Measurements from ENCODE around the gene DPF1. TPM values are rescaled to one million over a fixed set of nuclear protein-coding genes. Genes with fewer than 3 reads are reported as not detected.

Gene DPF1
- total and polyA plus RNA-seq, 2 donors (not counting 1 experiment from before 2014, with no cell fraction given), result 0.50 to 1.6 TPM

DNA sequence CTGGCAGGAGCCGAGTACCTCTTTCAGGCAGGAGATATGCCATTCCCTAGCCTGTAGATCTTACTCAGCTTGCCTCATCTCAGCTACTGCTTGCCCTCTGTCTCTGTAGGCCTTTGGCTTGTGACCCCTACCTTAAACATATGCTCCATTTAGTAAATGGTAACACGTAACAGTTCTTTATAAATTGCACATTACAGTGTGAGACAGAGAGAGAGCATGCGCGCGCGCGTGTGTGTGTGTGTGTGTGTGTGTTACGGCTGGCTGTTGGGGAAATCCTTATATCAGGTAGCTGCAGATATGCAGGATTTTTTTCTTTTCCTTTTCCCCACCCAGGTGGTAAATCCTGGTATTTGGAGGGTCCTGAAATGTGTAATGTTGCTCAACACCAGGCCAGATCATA, 44.5 kb upstream of the DPF1 start:
- Histone ChIP-seq H3K4me3 (replicated peaks in 1 of 4; ENCODE audit: control extremely low read depth in 1 of 4, insufficient read depth in 1 of 4, low read depth in 3 of 4, low read length in 4 of 4) (no peak overlapping the region), H4K20me1 (ENCODE audit: control insufficient read depth, extremely low read depth, insufficient read depth, low read length) (no peaks in the 10 kb centered on the region), H3K4me1 (ENCODE audit: control insufficient read depth, extremely low read depth, insufficient read depth, low read length) (peaks cover 17% of the 10 kb centered on the region), H3K9me3 (ENCODE audit: control insufficient read depth, insufficient read depth, low read depth, low read length) (no peaks in the 10 kb centered on the region), H3K27me3 (ENCODE audit: control insufficient read depth, insufficient read depth, low read length) (no peaks in the 10 kb centered on the region), H3K27ac (ENCODE audit: insufficient read depth, low read length) (no peak overlapping the region), H3K79me2 (ENCODE audit: control insufficient read depth, insufficient read depth, low read length) (no peaks in the 10 kb centered on the region), H3K36me3 (ENCODE audit: control insufficient read depth, insufficient read depth, low read length) (no peaks in the 10 kb centered on the region), H2AFZ (ENCODE audit: low read length) (no peak overlapping the region), H3K9ac (ENCODE audit: insufficient read depth, low read length) (no peak overlapping the region), H3K4me2 (ENCODE audit: extremely low read depth, insufficient read depth, low read length) (no peak overlapping the region)
- no peak for DNase-seq (ENCODE audit: low read depth in 2 of 2)
- no peak for TF ChIP-seq EZH2 (IDR thresholded peaks at IDR 0.05; ENCODE audit: low read length, missing control alignments)
- TF ChIP-seq, protein P1, sequence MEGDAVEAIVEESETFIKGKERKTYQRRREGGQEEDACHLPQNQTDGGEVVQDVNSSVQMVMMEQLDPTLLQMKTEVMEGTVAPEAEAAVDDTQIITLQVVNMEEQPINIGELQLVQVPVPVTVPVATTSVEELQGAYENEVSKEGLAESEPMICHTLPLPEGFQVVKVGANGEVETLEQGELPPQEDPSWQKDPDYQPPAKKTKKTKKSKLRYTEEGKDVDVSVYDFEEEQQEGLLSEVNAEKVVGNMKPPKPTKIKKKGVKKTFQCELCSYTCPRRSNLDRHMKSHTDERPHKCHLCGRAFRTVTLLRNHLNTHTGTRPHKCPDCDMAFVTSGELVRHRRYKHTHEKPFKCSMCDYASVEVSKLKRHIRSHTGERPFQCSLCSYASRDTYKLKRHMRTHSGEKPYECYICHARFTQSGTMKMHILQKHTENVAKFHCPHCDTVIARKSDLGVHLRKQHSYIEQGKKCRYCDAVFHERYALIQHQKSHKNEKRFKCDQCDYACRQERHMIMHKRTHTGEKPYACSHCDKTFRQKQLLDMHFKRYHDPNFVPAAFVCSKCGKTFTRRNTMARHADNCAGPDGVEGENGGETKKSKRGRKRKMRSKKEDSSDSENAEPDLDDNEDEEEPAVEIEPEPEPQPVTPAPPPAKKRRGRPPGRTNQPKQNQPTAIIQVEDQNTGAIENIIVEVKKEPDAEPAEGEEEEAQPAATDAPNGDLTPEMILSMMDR (conservative IDR thresholded peaks at IDR 0.05 in 1 of 2, IDR thresholded peaks at IDR 0.05 in 1 of 2; ENCODE audit: low read depth in 1 of 2, low read length in 2 of 2), result no peak

DNA sequence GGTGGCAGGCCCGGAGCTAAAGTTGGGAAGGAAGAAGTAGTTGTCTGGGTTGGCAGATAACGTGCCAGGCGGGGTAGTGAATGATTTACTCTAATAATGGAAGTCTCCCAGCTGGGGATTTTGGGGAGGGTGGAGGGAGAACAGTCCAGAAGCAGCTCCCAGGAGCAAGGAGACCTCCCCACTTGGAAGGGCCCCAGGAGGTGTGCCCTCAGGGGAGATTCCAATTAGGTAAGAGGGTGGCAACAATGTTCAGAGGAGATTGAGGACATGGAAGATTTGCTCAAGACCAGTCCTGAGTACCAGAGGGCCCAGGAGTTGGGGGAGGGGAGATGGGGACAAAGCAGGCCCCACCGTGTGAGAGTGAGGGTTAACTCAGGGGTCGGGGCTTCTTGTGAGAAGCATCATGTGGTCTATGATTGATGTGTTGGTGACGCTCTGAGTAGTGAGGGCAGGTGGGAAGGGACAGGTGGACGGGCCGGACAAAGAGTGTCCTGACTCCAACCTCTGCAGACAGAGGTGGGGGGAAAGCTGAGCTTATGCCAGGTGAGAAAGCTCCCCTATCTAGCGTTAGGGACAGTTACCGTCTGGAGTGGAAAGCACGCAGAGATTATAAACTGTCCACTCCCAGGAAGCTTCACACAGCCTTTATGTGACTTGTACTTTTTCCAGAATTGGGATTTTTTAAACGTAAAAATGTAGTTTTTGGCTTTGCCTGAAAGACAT, 43.9 kb upstream of the DPF1 start:
- H3K79me2 ChIP-seq (ENCODE audit: control insufficient read depth, insufficient read depth, low read length), result no peaks in the 10 kb centered on the region
- no peak overlapping the region for H3K4me3 ChIP-seq (replicated peaks in 1 of 4; ENCODE audit: control extremely low read depth in 1 of 4, insufficient read depth in 1 of 4, low read depth in 3 of 4, low read length in 4 of 4)
- H3K27me3 ChIP-seq (ENCODE audit: control insufficient read depth, insufficient read depth, low read length), result no peaks in the 10 kb centered on the region
- H3K4me1 ChIP-seq (ENCODE audit: control insufficient read depth, extremely low read depth, insufficient read depth, low read length), result peaks cover 17% of the 10 kb centered on the region
- H3K36me3 ChIP-seq (ENCODE audit: control insufficient read depth, insufficient read depth, low read length), result no peaks in the 10 kb centered on the region
- no peaks in the 10 kb centered on the region for H3K9me3 ChIP-seq (ENCODE audit: control insufficient read depth, insufficient read depth, low read depth, low read length)
- H3K9ac ChIP-seq (ENCODE audit: insufficient read depth, low read length), result no peak overlapping the region
- TF ChIP-seq, protein P1 (conservative IDR thresholded peaks at IDR 0.05 in 1 of 2, IDR thresholded peaks at IDR 0.05 in 1 of 2; ENCODE audit: low read depth in 1 of 2, low read length in 2 of 2), result no peak
- TF ChIP-seq EZH2 (IDR thresholded peaks at IDR 0.05; ENCODE audit: low read length, missing control alignments), result no peak
- H3K4me2 ChIP-seq (ENCODE audit: extremely low read depth, insufficient read depth, low read length), result no peak overlapping the region
- no peak overlapping the region for H2AFZ ChIP-seq (ENCODE audit: low read length)
- no peak for DNase-seq (ENCODE audit: low read depth in 2 of 2)
- H3K27ac ChIP-seq (ENCODE audit: insufficient read depth, low read length), result no peak overlapping the region
- no peaks in the 10 kb centered on the region for H4K20me1 ChIP-seq (ENCODE audit: control insufficient read depth, extremely low read depth, insufficient read depth, low read length)

DNA sequence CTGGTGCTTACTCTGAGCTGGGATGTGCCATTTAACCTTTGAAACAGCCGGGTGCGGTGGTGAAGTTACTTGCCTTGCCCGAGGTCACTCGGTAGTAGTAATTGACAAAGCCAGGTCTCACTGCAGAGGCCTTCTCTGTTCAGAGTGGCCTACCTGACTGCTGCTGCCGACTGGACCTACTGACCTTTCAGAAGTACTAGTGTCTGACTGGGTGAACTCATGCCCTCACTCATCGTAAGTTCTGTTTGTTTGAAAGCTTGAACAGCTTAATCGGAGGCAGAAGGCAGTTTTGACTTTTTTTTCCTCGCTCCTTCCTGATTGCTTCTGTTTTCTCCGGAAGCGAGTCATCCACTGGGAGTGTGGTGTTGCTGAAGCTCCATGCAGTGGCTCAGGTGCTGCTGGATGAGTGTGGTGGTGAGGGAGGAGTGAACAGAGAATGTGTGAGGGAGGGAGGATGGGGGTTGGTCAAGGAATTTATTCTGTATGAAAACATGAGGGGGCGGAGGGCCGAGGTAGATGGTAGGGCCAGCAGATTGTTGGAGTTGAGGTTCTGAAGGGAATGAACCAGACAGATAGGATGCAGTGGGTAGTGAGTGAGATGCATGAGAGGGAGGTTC, 43.1 kb upstream of the DPF1 start:
- DNase-seq (ENCODE audit: low read depth in 2 of 2), result peak; percentile 42 to 73
- Histone ChIP-seq H3K9ac (ENCODE audit: insufficient read depth, low read length) (no peak overlapping the region), H3K27ac (ENCODE audit: insufficient read depth, low read length) (no peak overlapping the region), H3K79me2 (ENCODE audit: control insufficient read depth, insufficient read depth, low read length) (no peaks in the 10 kb centered on the region), H4K20me1 (ENCODE audit: control insufficient read depth, extremely low read depth, insufficient read depth, low read length) (no peaks in the 10 kb centered on the region), H2AFZ (ENCODE audit: low read length) (no peak overlapping the region), H3K4me2 (ENCODE audit: extremely low read depth, insufficient read depth, low read length) (no peak overlapping the region), H3K4me1 (ENCODE audit: control insufficient read depth, extremely low read depth, insufficient read depth, low read length) (peaks cover 17% of the 10 kb centered on the region), H3K4me3 (replicated peaks in 1 of 4; ENCODE audit: control extremely low read depth in 1 of 4, insufficient read depth in 1 of 4, low read depth in 3 of 4, low read length in 4 of 4) (no peak overlapping the region), H3K9me3 (ENCODE audit: control insufficient read depth, insufficient read depth, low read depth, low read length) (no peaks in the 10 kb centered on the region), H3K36me3 (ENCODE audit: control insufficient read depth, insufficient read depth, low read length) (no peaks in the 10 kb centered on the region), H3K27me3 (ENCODE audit: control insufficient read depth, insufficient read depth, low read length) (no peaks in the 10 kb centered on the region)
- TF ChIP-seq, protein P1 (conservative IDR thresholded peaks at IDR 0.05 in 1 of 2, IDR thresholded peaks at IDR 0.05 in 1 of 2; ENCODE audit: low read depth in 1 of 2, low read length in 2 of 2), result no peak
- no peak for TF ChIP-seq EZH2 (IDR thresholded peaks at IDR 0.05; ENCODE audit: low read length, missing control alignments)
